GM18907 (cell line): ENCODE measurements around the gene ITGB8.

Source experiments
- ATAC-seq: cut with Tn5 transposase; IDR thresholded peaks from one replicate; pipeline ENCODE4 v1.9.1; 2021; ENCODE audit warnings: mild to moderate bottlenecking, moderate library complexity; ENCODE audit not compliant: unreplicated experiment

ITGB8 gene

GRCh38 chr7:20331910-20332813 lies 1.5 kb downstream of the ITGB8 start:
- ATAC-seq: no peak

DNA sequence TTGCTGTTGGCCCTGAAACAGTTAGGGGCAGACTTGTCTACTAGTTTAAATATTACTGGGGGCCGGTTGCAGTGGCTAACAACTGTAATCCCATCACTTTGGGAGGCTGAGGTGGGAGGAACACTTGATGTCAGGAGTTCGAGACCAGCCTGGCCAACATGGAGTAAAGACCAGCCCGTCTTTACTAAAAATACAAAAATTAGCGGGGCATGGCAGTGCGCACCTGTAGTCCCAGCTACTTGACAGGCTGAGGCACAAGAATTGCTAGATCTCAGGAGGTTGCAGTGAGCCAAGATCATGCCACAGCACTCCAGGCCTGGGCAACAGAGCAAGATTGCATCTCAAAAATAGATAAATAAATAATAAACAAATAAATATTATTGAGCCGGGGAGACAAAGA lies 7.6 kb downstream of the ITGB8 start:
- ATAC-seq: no peak

DNA sequence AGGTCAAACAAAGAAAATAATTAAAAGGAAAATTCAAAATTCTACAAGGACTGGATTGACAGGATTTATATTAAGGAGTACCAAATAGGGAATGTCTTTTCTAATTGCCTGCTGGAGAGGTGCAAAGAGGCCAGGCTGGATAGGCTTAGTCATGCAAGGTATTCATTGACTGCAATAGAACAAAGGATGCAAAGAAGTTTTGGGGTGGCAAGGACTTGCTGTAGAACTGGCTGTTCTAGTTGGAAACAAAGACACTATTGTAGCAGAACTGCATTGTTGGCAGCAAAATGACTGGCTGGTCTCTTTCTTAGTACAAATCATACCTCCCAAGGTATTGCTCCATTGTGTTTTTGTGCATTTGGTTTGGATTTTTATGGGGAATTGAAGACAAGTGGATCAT lies 10.1 kb downstream of the ITGB8 start:
- ATAC-seq: no peak

GRCh38 chr7:20343205-20343604 lies 12.5 kb downstream of the ITGB8 start:
- no peak for ATAC-seq

GRCh38 chr7:20343941-20344340 lies 13.2 kb downstream of the ITGB8 start:
- ATAC-seq: no peak

GRCh38 chr7:20344396-20344795 lies 13.7 kb downstream of the ITGB8 start:
- ATAC-seq: no peak

- ATAC-seq: no peak
These were observed 15.9 kb downstream of the ITGB8 start for GRCh38 chr7:20346577-20346976.

- no peak for ATAC-seq
These were observed 17.0 kb downstream of the ITGB8 start for GRCh38 chr7:20347680-20348079.

- no peak for ATAC-seq
These were observed 17.6 kb downstream of the ITGB8 start for GRCh38 chr7:20348125-20348807.

GRCh38 chr7:20350518-20350951 lies 19.8 kb downstream of the ITGB8 start:
- no peak for ATAC-seq

DNA sequence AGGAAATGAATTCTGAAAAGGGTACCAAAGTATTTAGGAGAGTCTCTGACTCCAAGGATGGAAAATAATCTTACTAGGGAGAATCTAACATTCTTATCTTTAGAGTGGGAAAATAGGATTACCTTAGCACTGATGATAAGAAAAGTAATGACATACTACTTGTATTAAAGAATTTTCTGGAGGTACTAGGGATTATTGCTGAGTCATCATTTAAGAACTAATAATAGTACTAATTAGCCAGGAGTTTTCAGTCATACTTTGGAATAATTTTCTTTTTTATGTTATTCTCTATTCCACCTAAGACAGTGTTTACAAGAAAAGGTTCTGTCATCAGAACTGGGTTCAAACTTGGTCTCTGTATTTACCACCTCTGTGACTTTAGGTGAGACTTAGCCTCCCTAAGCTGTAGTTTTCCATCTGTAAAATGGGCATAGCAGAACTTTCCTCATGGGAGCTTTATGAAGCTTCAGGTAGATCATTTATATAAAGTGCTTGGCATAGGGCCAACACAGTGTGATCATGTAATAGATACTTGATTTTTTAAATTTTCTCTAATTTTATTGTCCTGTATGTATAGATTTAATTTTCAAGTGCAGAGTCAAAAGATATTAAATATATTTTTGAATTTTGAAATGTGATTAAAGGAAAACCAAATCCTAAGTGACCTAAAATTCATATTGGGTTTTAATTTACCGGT lies 20.4 kb downstream of the ITGB8 start:
- ATAC-seq: no peak

DNA sequence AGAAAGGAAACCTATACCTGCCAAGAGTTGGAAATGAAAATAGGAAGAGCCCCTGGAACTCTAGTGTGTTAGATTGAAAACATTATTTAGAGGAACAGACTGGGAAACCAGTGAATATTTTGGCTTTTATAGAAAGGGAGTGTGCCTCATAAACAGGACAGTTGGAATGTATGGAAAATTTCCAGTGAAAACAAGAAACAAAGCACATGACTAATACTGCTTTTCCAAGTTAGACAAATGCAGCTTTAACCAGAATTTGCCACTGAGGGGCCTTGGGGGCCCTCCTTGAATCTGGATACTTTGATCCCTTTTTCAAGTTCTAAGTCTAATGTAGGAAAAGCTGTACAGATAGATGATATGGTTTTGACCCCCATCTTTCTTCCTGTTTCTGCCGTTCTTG lies 21.2 kb downstream of the ITGB8 start:
- no peak for ATAC-seq

- no peak for ATAC-seq
These were observed 22.0 kb downstream of the ITGB8 start for GRCh38 chr7:20352573-20353306.

GRCh38 chr7:20354610-20355528 lies 24.2 kb downstream of the ITGB8 start:
- ATAC-seq: no peak

DNA sequence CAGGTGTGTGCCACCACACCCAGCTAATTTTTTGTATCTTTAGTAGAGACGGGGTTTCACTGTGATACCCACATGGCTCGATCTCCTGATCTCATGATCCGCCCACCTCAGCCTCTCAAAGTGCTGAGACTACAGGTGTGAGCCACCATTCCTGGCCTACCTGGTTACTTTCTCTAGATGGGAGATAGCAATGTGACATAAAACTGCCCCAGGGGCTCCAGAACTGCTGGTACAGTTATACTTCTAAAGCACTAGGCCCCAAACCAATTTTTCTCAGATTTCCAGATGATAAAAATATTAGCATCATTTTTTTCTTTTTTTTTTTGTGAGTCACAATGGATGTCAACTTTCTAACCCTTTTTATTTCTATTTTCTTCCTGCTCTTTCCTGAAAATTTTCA lies 27.4 kb downstream of the ITGB8 start:
- no peak for ATAC-seq

GRCh38 chr7:20358762-20359282 lies 28.1 kb downstream of the ITGB8 start:
- no peak for ATAC-seq

- no peak for ATAC-seq
These were observed 28.8 kb downstream of the ITGB8 start for GRCh38 chr7:20359341-20359963.

GRCh38 chr7:20362574-20363253 lies 32.0 kb downstream of the ITGB8 start:
- ATAC-seq: no peak
